HepG2 (cell line): ENCODE measurements around the gene PCNP. TPM values are rescaled to one million over a fixed set of nuclear protein-coding genes. Genes with fewer than 3 reads are reported as not detected.

Experiments
- ATAC-seq: fragments of 200-7000 bp; cut with Tn5 transposase; 3 replicates; pipeline ENCODE4 v1.9.1; 2020; ENCODE audit warnings: mild to moderate bottlenecking, moderate library complexity
- BruUV-seq: library from RNA; stranded (reverse); fragments of 400-500 nt; replicated peaks from 2 replicates; lab custom pipeline; 2021; lab: Mats Ljungman, UMichigan
- CTCF ChIA-PET: fragments of 300-600 bp; formaldehyde crosslinking; extraction: SDS; loops from one replicate; lab custom pipeline; 2021; ENCODE audit warnings: low total read pairs, inconsistent platforms, low intra/inter-chr PET ratio; lab: Yijun Ruan, JAX
- POLR2A ChIA-PET: fragments of 350-600 bp; sonication (Branson Sonifier 250); formaldehyde crosslinking; loops from one replicate; lab custom pipeline; 2020; ENCODE audit warnings: antibody characterized with exemption, inconsistent platforms; lab: Yijun Ruan, JAX
- DNase-seq: peaks from one replicate; pipeline ENCODE4 v3.0.0-alpha.2; 2015; ENCODE audit warnings: low spot score
- FAIRE-seq: peaks from 3 replicates; lab custom pipeline; 2011; peaks lifted over from hg19 to GRCh38; lab: Jason Lieb, UNC
- H2AFZ ChIP-seq: one replicate; pipeline ENCODE4 v1.6.1; 2011; ENCODE audit warnings: low read length, inconsistent platforms
- H3K27ac ChIP-seq: fragments of 300-600 bp; 3 replicates; pipeline ENCODE4 v1.8.0; 2011; ENCODE audit warnings: mixed run types, mild to moderate bottlenecking, mixed read lengths, low read length, inconsistent platforms; ENCODE audit not compliant: insufficient read depth; ENCODE audit errors: extremely low read length
- H3K27me3 ChIP-seq, 2 experiments: fragments of 200-600 bp in 1 of 2; 2 replicates in 1 of 2; 3 replicates in 1 of 2; pipeline versions ENCODE4 v1.6.0 to v1.8.0; 2011; ENCODE audit warnings: low read length in 2 of 2, mild to moderate bottlenecking in 2 of 2, moderate library complexity in 2 of 2, inconsistent platforms in 1 of 2; ENCODE audit not compliant: insufficient read depth in 2 of 2, control insufficient read depth in 1 of 2
- H3K36me3 ChIP-seq, 2 experiments: fragments of 200-600 bp in 1 of 2; replicated peaks in 1 of 2; 2 replicates in 1 of 2; 3 replicates in 1 of 2; pipeline versions ENCODE4 v1.5.1 to v1.8.0; 2011; ENCODE audit warnings: low read length in 2 of 2, inconsistent platforms in 1 of 2; ENCODE audit not compliant: insufficient read depth in 2 of 2, control insufficient read depth in 1 of 2
- H3K4me1 ChIP-seq: 2 replicates; pipeline ENCODE4 v1.5.1; 2012; ENCODE audit warnings: low read length, inconsistent platforms; ENCODE audit not compliant: insufficient read depth
- H3K4me2 ChIP-seq: 2 replicates; pipeline ENCODE4 v1.6.0; 2011; ENCODE audit warnings: low read depth, low read length, inconsistent platforms
- H3K4me3 ChIP-seq, 3 experiments: fragments of 200-600 bp in 1 of 3; sonication (generic), shearing (Covaris generic) in 1 of 3; replicated peaks in 1 of 3; 2 replicates each; pipeline ENCODE4 v1.5.1; 2011 to 2016; ENCODE audit warnings: low read length in 3 of 3, inconsistent platforms in 2 of 3, low read depth in 2 of 3, mild to moderate bottlenecking in 2 of 3, control low read depth in 1 of 3, mixed read lengths in 1 of 3; ENCODE audit not compliant: insufficient read depth in 1 of 3
- H3K79me2 ChIP-seq: one replicate; pipeline ENCODE4 v1.6.1; 2011; ENCODE audit warnings: low read length, inconsistent platforms; ENCODE audit not compliant: insufficient read depth
- H3K9ac ChIP-seq: 2 replicates; pipeline ENCODE4 v1.6.0; 2011; ENCODE audit warnings: mild to moderate bottlenecking, low read depth, low read length, inconsistent platforms; ENCODE audit not compliant: insufficient read depth
- H3K9me3 ChIP-seq: 2 replicates; pipeline ENCODE4 v1.5.1; 2012; ENCODE audit warnings: mild to moderate bottlenecking, low read length
- H4K20me1 ChIP-seq: 2 replicates; pipeline ENCODE4 v1.6.0; 2011; ENCODE audit warnings: inconsistent platforms, mild to moderate bottlenecking, low read length, moderate library complexity; ENCODE audit not compliant: insufficient read depth
- MXD4 ChIP-seq: IDR thresholded peaks from 2 replicates; pipeline ENCODE4 v1.6.1; 2016; ENCODE audit warnings: mild to moderate bottlenecking, missing biosample characterization, missing genetic modification reagents
- REXO4 ChIP-seq: sonication (generic); formaldehyde crosslinking; IDR thresholded peaks from 2 replicates; pipeline ENCODE4 v1.8.0; 2022; ENCODE audit warnings: missing genetic modification reagents, mild to moderate bottlenecking, borderline replicate concordance
- SMARCC2 ChIP-seq: fragments of 450-650 bp; IDR thresholded peaks from 2 replicates; pipeline ENCODE4 v1.6.1; 2017; ENCODE audit warnings: antibody characterized with exemption, mild to moderate bottlenecking
- TEAD2 ChIP-seq: sonication (generic); formaldehyde crosslinking; IDR thresholded peaks from 2 replicates; pipeline ENCODE4 v1.9.0; 2021; ENCODE audit warnings: missing genetic modification reagents
- ZBTB7B ChIP-seq: sonication (generic); formaldehyde crosslinking; IDR thresholded peaks from 2 replicates; pipeline ENCODE4 v1.4.0; 2020; ENCODE audit warnings: missing genetic modification reagents
- ZSCAN21 ChIP-seq: sonication (generic); formaldehyde crosslinking; IDR thresholded peaks from 2 replicates; pipeline ENCODE4 v1.8.0; 2022; ENCODE audit warnings: mild to moderate bottlenecking, missing genetic modification reagents, moderate library complexity, borderline replicate concordance
- WGBS: methylation state at CpG from one replicate; pipeline ENCODE4 v1.1.6; 2017; ENCODE audit warnings: low lambda C conversion rate; 5-methylcytosine and 5-hydroxymethylcytosine counted together
- in situ Hi-C: cut with HindIII; loops from 2 replicates; pipeline ENCODE4 v1.10.0; 2017; ENCODE audit warnings: low pct_unique_long_range_greater_than_20kb; ENCODE audit not compliant: extremely low pct_ligation_motif_present
- intact Hi-C: fragments of 100-400 bp; cut with micrococcal nuclease; formaldehyde crosslinking; loops from one replicate; pipeline ENCODE4 v1.10.0; 2022; ENCODE audit not compliant: unreplicated experiment
- polyA plus RNA-seq, 8 experiments: library from polyadenylated mRNA; depleted of rRNA in 3 of 8; stranded (reverse) in 7 of 8; unstranded in 1 of 8; fragments of >200 nt; fragmentation: Illumina TruSeq in 4 of 8; extraction: Trizol in 4 of 8; gene quantifications; 2 replicates each; pipeline versions ENCODE4 v1.2.1 to v1.2.3, GENCODE V29; 2011 to 2016; ENCODE audit warnings: low read depth in 4 of 8, missing spikeins in 1 of 8, mixed read lengths in 1 of 8; ENCODE audit not compliant: insufficient read depth in 1 of 8
- total RNA-seq, 5 experiments: library from RNA; depleted of rRNA; stranded (reverse); fragments of >200 nt; fragmentation: Illumina TruSeq; extraction: Trizol; gene quantifications; 2 replicates each; pipeline ENCODE4 v1.2.3, GENCODE V29; 2016; ENCODE audit warnings: low read depth in 1 of 5
- TF ChIP-seq, protein P1 (sequence below): fragments of 450-650 bp; IDR thresholded peaks from 2 replicates; pipeline ENCODE4 v1.6.1; 2017
- TF ChIP-seq, protein P2 (sequence below): sonication (generic); formaldehyde crosslinking; IDR thresholded peaks from 2 replicates; pipeline ENCODE4 v1.4.0; 2020; ENCODE audit warnings: missing genetic modification reagents

The PCNP gene
- total and polyA plus RNA-seq, 2 of the 13 experiments (the other 11 are each of a cell fraction or from before 2014, with no cell fraction given): 44.1 to 78.2 TPM

GRCh38 chr3:101535221-101535620, 38.8 kb upstream of the PCNP start:
- no peak overlapping the region for H3K9ac ChIP-seq
- no peaks in the 10 kb centered on the region for H3K36me3 ChIP-seq
- no peak overlapping the region for H3K4me3 ChIP-seq
- in situ Hi-C loops: no loop called here
- ChIA-PET CTCF (no interaction called here), POLR2A (interaction anchor here (1.3 kb wide), 1 partner anchor 26 kb away, joined by 4 read pairs; the partner anchor contains the start of gene TRMT10C)
- no TSS peak for BruUV-seq
- H3K9me3 ChIP-seq: no peaks in the 10 kb centered on the region
- ATAC-seq: no peak
- no peaks in the 10 kb centered on the region for H3K4me1 ChIP-seq
- 52% methylated on average over 5 of the region's 5 CpGs for WGBS
- H3K79me2 ChIP-seq: no peaks in the 10 kb centered on the region
- no peak for FAIRE-seq
- H3K27ac ChIP-seq: no peak overlapping the region
- H2AFZ ChIP-seq: no peak overlapping the region
- 0 out of 5 replicates have a peak, but pooled peaks cover 0 to 7% of the 10 kb centered on the region in 2 experiments for H3K27me3 ChIP-seq
- no peak for DNase-seq
- H3K4me2 ChIP-seq: no peak overlapping the region
- TF ChIP-seq ZSCAN21 (CRISPR knock-in tag) (no peak), SMARCC2 (no peak), TEAD2 (CRISPR knock-in tag) (no peak), REXO4 (CRISPR knock-in tag) (no peak), MXD4 (CRISPR knock-in tag) (no peak), ZBTB7B (CRISPR knock-in tag) (no peak)
- TF ChIP-seq, protein P1, sequence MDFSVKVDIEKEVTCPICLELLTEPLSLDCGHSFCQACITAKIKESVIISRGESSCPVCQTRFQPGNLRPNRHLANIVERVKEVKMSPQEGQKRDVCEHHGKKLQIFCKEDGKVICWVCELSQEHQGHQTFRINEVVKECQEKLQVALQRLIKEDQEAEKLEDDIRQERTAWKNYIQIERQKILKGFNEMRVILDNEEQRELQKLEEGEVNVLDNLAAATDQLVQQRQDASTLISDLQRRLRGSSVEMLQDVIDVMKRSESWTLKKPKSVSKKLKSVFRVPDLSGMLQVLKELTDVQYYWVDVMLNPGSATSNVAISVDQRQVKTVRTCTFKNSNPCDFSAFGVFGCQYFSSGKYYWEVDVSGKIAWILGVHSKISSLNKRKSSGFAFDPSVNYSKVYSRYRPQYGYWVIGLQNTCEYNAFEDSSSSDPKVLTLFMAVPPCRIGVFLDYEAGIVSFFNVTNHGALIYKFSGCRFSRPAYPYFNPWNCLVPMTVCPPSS: no peak
- TF ChIP-seq, protein P2, sequence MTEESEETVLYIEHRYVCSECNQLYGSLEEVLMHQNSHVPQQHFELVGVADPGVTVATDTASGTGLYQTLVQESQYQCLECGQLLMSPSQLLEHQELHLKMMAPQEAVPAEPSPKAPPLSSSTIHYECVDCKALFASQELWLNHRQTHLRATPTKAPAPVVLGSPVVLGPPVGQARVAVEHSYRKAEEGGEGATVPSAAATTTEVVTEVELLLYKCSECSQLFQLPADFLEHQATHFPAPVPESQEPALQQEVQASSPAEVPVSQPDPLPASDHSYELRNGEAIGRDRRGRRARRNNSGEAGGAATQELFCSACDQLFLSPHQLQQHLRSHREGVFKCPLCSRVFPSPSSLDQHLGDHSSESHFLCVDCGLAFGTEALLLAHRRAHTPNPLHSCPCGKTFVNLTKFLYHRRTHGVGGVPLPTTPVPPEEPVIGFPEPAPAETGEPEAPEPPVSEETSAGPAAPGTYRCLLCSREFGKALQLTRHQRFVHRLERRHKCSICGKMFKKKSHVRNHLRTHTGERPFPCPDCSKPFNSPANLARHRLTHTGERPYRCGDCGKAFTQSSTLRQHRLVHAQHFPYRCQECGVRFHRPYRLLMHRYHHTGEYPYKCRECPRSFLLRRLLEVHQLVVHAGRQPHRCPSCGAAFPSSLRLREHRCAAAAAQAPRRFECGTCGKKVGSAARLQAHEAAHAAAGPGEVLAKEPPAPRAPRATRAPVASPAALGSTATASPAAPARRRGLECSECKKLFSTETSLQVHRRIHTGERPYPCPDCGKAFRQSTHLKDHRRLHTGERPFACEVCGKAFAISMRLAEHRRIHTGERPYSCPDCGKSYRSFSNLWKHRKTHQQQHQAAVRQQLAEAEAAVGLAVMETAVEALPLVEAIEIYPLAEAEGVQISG (CRISPR knock-in tag): no peak
- TF ChIP-seq, all 625 proteins: peak for 0
- no peaks in the 10 kb centered on the region for H4K20me1 ChIP-seq
- intact Hi-C loops: no loop called here
